HL-60 (cell line): ENCODE measurements around the gene TOX2.

Experiments used
- DNase-seq, 2 experiments: peaks; one replicate each; pipeline ENCODE4 v3.0.0-alpha.2; 2010 to 2020; ENCODE audit warnings: low read depth in 1 of 2, low spot score in 1 of 2
- H3K27ac ChIP-seq: fragments of 250-450 bp; sonication (Bioruptor Pico); replicated peaks from 2 replicates; pipeline ENCODE4 v1.5.1; 2020; ENCODE audit warnings: mild to moderate bottlenecking, moderate library complexity
- H3K27me3 ChIP-seq: fragments of 250-450 bp; sonication (Bioruptor Pico); 2 replicates; pipeline ENCODE4 v1.5.1; 2021; ENCODE audit warnings: mild to moderate bottlenecking, moderate library complexity; ENCODE audit not compliant: insufficient read depth, poor library complexity, severe bottlenecking
- H3K4me3 ChIP-seq: replicated peaks from 2 replicates; pipeline ENCODE4 v1.5.1; 2011; ENCODE audit warnings: mild to moderate bottlenecking, control low read depth, low read length; ENCODE audit not compliant: insufficient read depth
- CTCF ChIP-seq: IDR thresholded peaks from one replicate; pipeline ENCODE4 v1.5.1; 2011; ENCODE audit warnings: low read length, control low read depth, inconsistent platforms; ENCODE audit not compliant: insufficient read depth
- GABPA ChIP-seq: IDR thresholded peaks from 2 replicates; pipeline ENCODE4 v1.6.1; 2012; ENCODE audit warnings: low read depth
- POLR2AphosphoS5 ChIP-seq: IDR thresholded peaks from 2 replicates; pipeline ENCODE4 v1.6.1; 2012; ENCODE audit warnings: low read depth
- REST ChIP-seq: IDR thresholded peaks from 2 replicates; pipeline ENCODE4 v1.6.1; 2012; ENCODE audit warnings: low read depth; ENCODE audit not compliant: insufficient replicate concordance
- SPI1 ChIP-seq: IDR thresholded peaks from 2 replicates; pipeline ENCODE4 v1.6.1; 2012; ENCODE audit warnings: low read depth, mild to moderate bottlenecking, borderline replicate concordance

Gene TOX2

GRCh38 chr20:43987018-43987417, 72.4 kb downstream of the TOX2 start:
- Histone ChIP-seq H3K27me3 (no peaks in the 10 kb centered on the region), H3K4me3 (no peak overlapping the region), H3K27ac (no peak overlapping the region)
- TF ChIP-seq GABPA, result no peak
- TF ChIP-seq SPI1, result no peak
- TF ChIP-seq POLR2AphosphoS5, result no peak
- no peak for TF ChIP-seq REST
- TF ChIP-seq CTCF, result no peak
- no peak for DNase-seq

- TF ChIP-seq CTCF (no peak), REST (no peak), GABPA (no peak), POLR2AphosphoS5 (no peak), SPI1 (no peak)
- no peak overlapping the region for H3K27ac ChIP-seq
Measured at GRCh38 chr20:43987531-43987930, 72.9 kb downstream of the TOX2 start.

GRCh38 chr20:43988451-43988850, 73.8 kb downstream of the TOX2 start:
- TF ChIP-seq POLR2AphosphoS5 (no peak), REST (no peak)
- DNase-seq, result no peak
- Histone ChIP-seq H3K27me3 (no peaks in the 10 kb centered on the region), H3K27ac (no peak overlapping the region), H3K4me3 (no peak overlapping the region)

More at GRCh38 chr20:43987531-43987930, 72.9 kb downstream of the TOX2 start:
- no peak overlapping the region for H3K4me3 ChIP-seq
- DNase-seq, result no peak
- H3K27me3 ChIP-seq, result no peaks in the 10 kb centered on the region

- no peak for DNase-seq
- Histone ChIP-seq H3K4me3 (no peak overlapping the region), H3K27me3 (no peaks in the 10 kb centered on the region), H3K27ac (no peak overlapping the region)
- TF ChIP-seq CTCF, result no peak
- no peak for TF ChIP-seq GABPA
- no peak for TF ChIP-seq SPI1
- TF ChIP-seq POLR2AphosphoS5, result no peak
- no peak for TF ChIP-seq REST
Measured at GRCh38 chr20:43988867-43989266, 74.2 kb downstream of the TOX2 start.
